Measurements from ENCODE around the gene TUBB. TPM values are rescaled to one million over a fixed set of nuclear protein-coding genes. Genes with fewer than 3 reads are reported as not detected.

The TUBB gene
- total and polyA plus RNA-seq, 2 of the 4 experiments (the other 2 are of a cell fraction): 1,401 to 2,004 TPM

DNA sequence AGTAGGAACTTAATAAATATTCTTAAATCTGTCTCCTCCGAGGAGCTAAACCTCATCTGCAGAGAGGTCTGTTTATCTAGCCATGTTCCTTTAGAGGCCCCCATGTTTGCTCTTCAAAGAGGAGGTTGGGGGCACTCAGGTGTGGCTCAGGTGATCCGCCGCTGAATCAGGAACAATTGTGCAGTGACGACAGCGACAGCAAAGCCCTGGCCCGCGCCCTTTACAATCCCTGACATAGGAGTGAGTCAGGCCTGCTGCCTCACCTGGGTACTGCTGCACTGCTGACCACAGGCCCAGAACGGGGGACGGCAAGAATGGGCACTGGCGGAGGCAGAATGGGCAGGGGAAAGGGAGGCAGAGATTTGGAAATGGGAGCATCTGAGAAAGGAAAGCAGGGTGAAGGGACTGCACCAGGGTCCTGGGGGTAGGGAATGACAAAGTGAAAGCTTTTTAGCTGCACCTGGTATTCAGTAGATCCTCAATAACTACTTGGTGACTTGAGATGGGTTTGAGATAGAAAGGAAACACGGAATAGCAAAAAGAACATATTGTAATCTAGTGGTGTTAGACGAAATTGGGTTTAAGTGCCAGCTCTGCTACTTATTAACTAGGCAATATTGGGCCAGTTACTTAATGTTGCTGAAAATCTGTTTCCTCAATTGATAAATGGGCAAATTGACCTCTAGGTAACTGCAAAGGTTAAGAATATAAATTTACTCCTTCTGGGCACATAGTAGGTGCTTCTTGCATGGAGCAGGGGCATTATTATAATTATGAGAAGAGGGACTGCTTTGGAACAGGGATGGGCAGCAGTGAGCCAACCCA, 29.6 kb downstream of the TUBB start:
- Histone ChIP-seq H3K18ac (ENCODE audit: low read depth, low read length) (peak overlapping the region; percentile 98), H3K56ac (ENCODE audit: extremely low read depth, insufficient read depth, low read length) (no peak overlapping the region), H4K8ac (ENCODE audit: low read depth in 2 of 2, low read length in 2 of 2) (peak overlapping the region; percentile 11 to 76; a peak in 3 of 4 replicates), H3K4ac (ENCODE audit: low read depth, low read length) (peak overlapping the region; percentile 95), H3K9ac (ENCODE audit: low read depth, low read length) (peak overlapping the region; percentile 20; the same call in 1 of the 2 replicates), H4K91ac (ENCODE audit: insufficient read depth, low read depth, low read length) (peak overlapping the region; percentile 93), H3K79me1 (ENCODE audit: low read depth in 1 of 2, low read length in 2 of 2) (peaks cover 16 to 46% of the 10 kb centered on the region in 2 experiments), H2BK120ac (ENCODE audit: low read depth, low read length) (peak overlapping the region; percentile 97), H4K5ac (ENCODE audit: low read depth, low read length) (no peak overlapping the region; the same call in 1 of the 2 replicates), H3K9me1 (ENCODE audit: insufficient read depth, low read length) (peaks cover 27% of the 10 kb centered on the region), H3K27ac (ENCODE audit: insufficient read depth, low read length) (peak overlapping the region; percentile 36), H3K23ac (ENCODE audit: low read depth, low read length) (no peak overlapping the region; the same call in 1 of the 2 replicates), H3K4me3 (ENCODE audit: insufficient read depth, low read depth, low read length) (no peak overlapping the region), H2BK20ac (ENCODE audit: low read depth, low read length) (peak overlapping the region; percentile 96; the same call in 1 of the 2 replicates), H2AK5ac (ENCODE audit: low read depth, low read length) (peak overlapping the region; percentile 20), H3K4me1 (ENCODE audit: control insufficient read depth, insufficient read depth, low read length) (peaks cover 35% of the 10 kb centered on the region), H3K4me2 (ENCODE audit: low read depth, low read length) (no peak overlapping the region), H3K36me3 (ENCODE audit: control insufficient read depth, insufficient read depth, low read length) (no peaks in the 10 kb centered on the region), H4K20me1 (ENCODE audit: insufficient read depth, low read length) (no peaks in the 10 kb centered on the region), H3K14ac (replicated peaks; ENCODE audit: low read depth, low read length) (peak overlapping the region; percentile 92), H2AFZ (replicated peaks; ENCODE audit: low read length, poor library complexity) (no peak overlapping the region), H2AK9ac (replicated peaks; ENCODE audit: low read depth, low read length, poor library complexity) (no peak overlapping the region), H2BK15ac (ENCODE audit: low read depth, low read length) (peak overlapping the region; percentile 63; the same call in 2 of the 3 replicates), H2BK5ac (ENCODE audit: low read depth, low read length, poor library complexity, severe bottlenecking) (peak overlapping the region; percentile 71), H3K9me3 (ENCODE audit: control insufficient read depth, insufficient read depth, low read length) (no peaks in the 10 kb centered on the region), H3K27me3 (ENCODE audit: control insufficient read depth, insufficient read depth, low read length) (no peaks in the 10 kb centered on the region)
- no peak for DNase-seq
- dilution Hi-C loops (cut with HindIII; ENCODE audit: low sequenced_read_pairs, unreplicated experiment): no loop called here
- WGBS, 2 experiments (ENCODE audit: extremely low coverage in 2 of 2, insufficient read length in 1 of 2): 95% methylated on average over 7 of the region's 12 CpGs; no CpG with 5 or more reads in 1 of the 2 experiments
- no TSS peak for BruUV-seq (replicated peaks)
- in situ Hi-C loops (cut with MboI; ENCODE audit: low sequenced_read_pairs): loop anchor here (5.0 kb wide), 1 partner anchor 73 kb away; no protein-coding TSS in a partner anchor
- ATAC-seq (ENCODE audit: low read depth): no peak
- intact Hi-C loops (cut with micrococcal nuclease): no loop called here
- CTCF ChIA-PET: no interaction called here
- TF ChIP-seq BHLHE40 (IDR thresholded peaks at IDR 0.05; ENCODE audit: low read depth, low read length) (no peak), MAZ (IDR thresholded peaks at IDR 0.05; ENCODE audit: borderline replicate concordance, low read depth, low read length) (no peak), ELK1 (IDR thresholded peaks at IDR 0.05; ENCODE audit: borderline replicate concordance, low read depth, low read length) (no peak), RCOR1 (IDR thresholded peaks at IDR 0.05; ENCODE audit: insufficient replicate concordance, low read length) (no peak), RFX5 (IDR thresholded peaks at IDR 0.05; ENCODE audit: low read depth, low read length) (no peak), USF2 (IDR thresholded peaks at IDR 0.05; ENCODE audit: low read depth, low read length) (no peak), RAD21 (IDR thresholded peaks at IDR 0.05; ENCODE audit: low read length) (no peak), CEBPB (IDR thresholded peaks at IDR 0.05; ENCODE audit: low read depth, low read length) (no peak)
- POLR2A ChIA-PET (ENCODE audit: unreplicated experiment): no interaction called here
